WTC11 (cell line): ENCODE measurements around the gene KYNU.

ENCODE experiments used
- CREB1 ChIP-seq: sonication (generic); formaldehyde crosslinking; IDR thresholded peaks from 2 replicates; pipeline ENCODE4 v1.8.0; 2023; ENCODE audit warnings: mild to moderate bottlenecking, missing genetic modification reagents
- GRHL2 ChIP-seq: fragments of 250-450 bp; sonication (Bioruptor Pico); IDR thresholded peaks from 2 replicates; pipeline ENCODE4 v1.8.0; 2022; ENCODE audit warnings: mild to moderate bottlenecking, moderate library complexity; ENCODE audit not compliant: insufficient replicate concordance, severe bottlenecking
- IRF2 ChIP-seq: sonication (generic); formaldehyde crosslinking; IDR thresholded peaks from 2 replicates; pipeline ENCODE4 v1.8.0; 2022; ENCODE audit warnings: low read depth, missing genetic modification reagents, borderline replicate concordance
- NFE2L1 ChIP-seq: sonication (generic); formaldehyde crosslinking; IDR thresholded peaks from 2 replicates; pipeline ENCODE4 v1.8.1; 2023; ENCODE audit warnings: missing genetic modification reagents
- NR3C1 ChIP-seq: sonication (generic); formaldehyde crosslinking; conservative IDR thresholded peaks from 2 replicates; pipeline ENCODE4 v1.8.1; 2023; ENCODE audit warnings: low read depth, mild to moderate bottlenecking, missing genetic modification reagents
- SP1 ChIP-seq: sonication (generic); formaldehyde crosslinking; conservative IDR thresholded peaks from 2 replicates; pipeline ENCODE4 v1.8.1; 2022; ENCODE audit warnings: missing genetic modification reagents
- ZNF121 ChIP-seq: sonication (generic); formaldehyde crosslinking; IDR thresholded peaks from 2 replicates; pipeline ENCODE4 v1.8.0; 2023; ENCODE audit warnings: missing genetic modification reagents
- TF ChIP-seq, protein P1 (sequence below): sonication (generic); formaldehyde crosslinking; IDR thresholded peaks from 2 replicates; pipeline ENCODE4 v1.8.1; 2023; ENCODE audit warnings: mild to moderate bottlenecking, missing genetic modification reagents, borderline replicate concordance
- TF ChIP-seq, protein P2 (sequence below): fragments of 200-600 bp; IDR thresholded peaks from 2 replicates; pipeline ENCODE4 v1.8.0; 2022; ENCODE audit warnings: antibody characterized with exemption
- TF ChIP-seq, protein P3 (sequence below): sonication (generic); formaldehyde crosslinking; IDR thresholded peaks from 2 replicates; pipeline ENCODE4 v1.8.0; 2022; ENCODE audit warnings: mild to moderate bottlenecking, missing genetic modification reagents
- TF ChIP-seq, protein P4 (sequence below): sonication (generic); formaldehyde crosslinking; IDR thresholded peaks from 2 replicates; pipeline ENCODE4 v1.8.0; 2022; ENCODE audit warnings: missing genetic modification reagents
- TF ChIP-seq, protein P5 (sequence below): sonication (generic); formaldehyde crosslinking; IDR thresholded peaks from 2 replicates; pipeline ENCODE4 v1.8.1; 2022; ENCODE audit warnings: mild to moderate bottlenecking, missing genetic modification reagents, moderate library complexity, borderline replicate concordance
- TF ChIP-seq, protein P6 (sequence below): sonication (generic); formaldehyde crosslinking; IDR thresholded peaks from 2 replicates; pipeline ENCODE4 v1.8.1; 2022; ENCODE audit warnings: low read depth, missing genetic modification reagents, borderline replicate concordance
- TF ChIP-seq, protein P7 (sequence below): sonication (generic); formaldehyde crosslinking; IDR thresholded peaks from 2 replicates; pipeline ENCODE4 v1.8.0; 2022; ENCODE audit warnings: mild to moderate bottlenecking, missing genetic modification reagents

DNA sequence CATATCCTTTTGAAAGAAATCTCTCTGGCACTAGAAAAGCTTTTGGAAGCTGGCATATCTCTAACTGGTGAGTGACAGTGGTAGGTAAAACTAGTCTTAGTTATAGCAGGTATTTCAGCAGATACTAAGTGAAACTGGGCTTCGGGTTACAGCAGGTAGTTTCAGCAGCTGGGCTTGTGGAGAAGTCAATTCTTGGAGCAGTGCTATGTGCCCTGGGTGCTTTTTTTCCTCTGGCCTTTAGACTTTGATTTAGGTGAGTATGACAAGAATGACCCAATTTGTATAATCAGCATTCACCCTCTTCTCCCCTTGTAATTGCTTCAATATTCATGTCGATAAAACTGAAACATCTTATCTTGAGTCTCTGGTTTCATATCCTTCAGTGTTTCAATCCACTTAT is 123.1 kb downstream of the KYNU start:
- TF ChIP-seq, protein P1, sequence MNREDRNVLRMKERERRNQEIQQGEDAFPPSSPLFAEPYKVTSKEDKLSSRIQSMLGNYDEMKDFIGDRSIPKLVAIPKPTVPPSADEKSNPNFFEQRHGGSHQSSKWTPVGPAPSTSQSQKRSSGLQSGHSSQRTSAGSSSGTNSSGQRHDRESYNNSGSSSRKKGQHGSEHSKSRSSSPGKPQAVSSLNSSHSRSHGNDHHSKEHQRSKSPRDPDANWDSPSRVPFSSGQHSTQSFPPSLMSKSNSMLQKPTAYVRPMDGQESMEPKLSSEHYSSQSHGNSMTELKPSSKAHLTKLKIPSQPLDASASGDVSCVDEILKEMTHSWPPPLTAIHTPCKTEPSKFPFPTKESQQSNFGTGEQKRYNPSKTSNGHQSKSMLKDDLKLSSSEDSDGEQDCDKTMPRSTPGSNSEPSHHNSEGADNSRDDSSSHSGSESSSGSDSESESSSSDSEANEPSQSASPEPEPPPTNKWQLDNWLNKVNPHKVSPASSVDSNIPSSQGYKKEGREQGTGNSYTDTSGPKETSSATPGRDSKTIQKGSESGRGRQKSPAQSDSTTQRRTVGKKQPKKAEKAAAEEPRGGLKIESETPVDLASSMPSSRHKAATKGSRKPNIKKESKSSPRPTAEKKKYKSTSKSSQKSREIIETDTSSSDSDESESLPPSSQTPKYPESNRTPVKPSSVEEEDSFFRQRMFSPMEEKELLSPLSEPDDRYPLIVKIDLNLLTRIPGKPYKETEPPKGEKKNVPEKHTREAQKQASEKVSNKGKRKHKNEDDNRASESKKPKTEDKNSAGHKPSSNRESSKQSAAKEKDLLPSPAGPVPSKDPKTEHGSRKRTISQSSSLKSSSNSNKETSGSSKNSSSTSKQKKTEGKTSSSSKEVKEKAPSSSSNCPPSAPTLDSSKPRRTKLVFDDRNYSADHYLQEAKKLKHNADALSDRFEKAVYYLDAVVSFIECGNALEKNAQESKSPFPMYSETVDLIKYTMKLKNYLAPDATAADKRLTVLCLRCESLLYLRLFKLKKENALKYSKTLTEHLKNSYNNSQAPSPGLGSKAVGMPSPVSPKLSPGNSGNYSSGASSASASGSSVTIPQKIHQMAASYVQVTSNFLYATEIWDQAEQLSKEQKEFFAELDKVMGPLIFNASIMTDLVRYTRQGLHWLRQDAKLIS: no peak
- TF ChIP-seq NR3C1 (CRISPR knock-in tag): no peak
- TF ChIP-seq, protein P2, sequence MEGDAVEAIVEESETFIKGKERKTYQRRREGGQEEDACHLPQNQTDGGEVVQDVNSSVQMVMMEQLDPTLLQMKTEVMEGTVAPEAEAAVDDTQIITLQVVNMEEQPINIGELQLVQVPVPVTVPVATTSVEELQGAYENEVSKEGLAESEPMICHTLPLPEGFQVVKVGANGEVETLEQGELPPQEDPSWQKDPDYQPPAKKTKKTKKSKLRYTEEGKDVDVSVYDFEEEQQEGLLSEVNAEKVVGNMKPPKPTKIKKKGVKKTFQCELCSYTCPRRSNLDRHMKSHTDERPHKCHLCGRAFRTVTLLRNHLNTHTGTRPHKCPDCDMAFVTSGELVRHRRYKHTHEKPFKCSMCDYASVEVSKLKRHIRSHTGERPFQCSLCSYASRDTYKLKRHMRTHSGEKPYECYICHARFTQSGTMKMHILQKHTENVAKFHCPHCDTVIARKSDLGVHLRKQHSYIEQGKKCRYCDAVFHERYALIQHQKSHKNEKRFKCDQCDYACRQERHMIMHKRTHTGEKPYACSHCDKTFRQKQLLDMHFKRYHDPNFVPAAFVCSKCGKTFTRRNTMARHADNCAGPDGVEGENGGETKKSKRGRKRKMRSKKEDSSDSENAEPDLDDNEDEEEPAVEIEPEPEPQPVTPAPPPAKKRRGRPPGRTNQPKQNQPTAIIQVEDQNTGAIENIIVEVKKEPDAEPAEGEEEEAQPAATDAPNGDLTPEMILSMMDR: no peak
- TF ChIP-seq SP1 (CRISPR knock-in tag): no peak
- TF ChIP-seq, protein P3, sequence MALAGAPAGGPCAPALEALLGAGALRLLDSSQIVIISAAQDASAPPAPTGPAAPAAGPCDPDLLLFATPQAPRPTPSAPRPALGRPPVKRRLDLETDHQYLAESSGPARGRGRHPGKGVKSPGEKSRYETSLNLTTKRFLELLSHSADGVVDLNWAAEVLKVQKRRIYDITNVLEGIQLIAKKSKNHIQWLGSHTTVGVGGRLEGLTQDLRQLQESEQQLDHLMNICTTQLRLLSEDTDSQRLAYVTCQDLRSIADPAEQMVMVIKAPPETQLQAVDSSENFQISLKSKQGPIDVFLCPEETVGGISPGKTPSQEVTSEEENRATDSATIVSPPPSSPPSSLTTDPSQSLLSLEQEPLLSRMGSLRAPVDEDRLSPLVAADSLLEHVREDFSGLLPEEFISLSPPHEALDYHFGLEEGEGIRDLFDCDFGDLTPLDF (CRISPR knock-in tag): no peak
- TF ChIP-seq NFE2L1 (CRISPR knock-in tag): no peak
- TF ChIP-seq GRHL2 (CRISPR knock-in tag): no peak
- TF ChIP-seq, protein P4, sequence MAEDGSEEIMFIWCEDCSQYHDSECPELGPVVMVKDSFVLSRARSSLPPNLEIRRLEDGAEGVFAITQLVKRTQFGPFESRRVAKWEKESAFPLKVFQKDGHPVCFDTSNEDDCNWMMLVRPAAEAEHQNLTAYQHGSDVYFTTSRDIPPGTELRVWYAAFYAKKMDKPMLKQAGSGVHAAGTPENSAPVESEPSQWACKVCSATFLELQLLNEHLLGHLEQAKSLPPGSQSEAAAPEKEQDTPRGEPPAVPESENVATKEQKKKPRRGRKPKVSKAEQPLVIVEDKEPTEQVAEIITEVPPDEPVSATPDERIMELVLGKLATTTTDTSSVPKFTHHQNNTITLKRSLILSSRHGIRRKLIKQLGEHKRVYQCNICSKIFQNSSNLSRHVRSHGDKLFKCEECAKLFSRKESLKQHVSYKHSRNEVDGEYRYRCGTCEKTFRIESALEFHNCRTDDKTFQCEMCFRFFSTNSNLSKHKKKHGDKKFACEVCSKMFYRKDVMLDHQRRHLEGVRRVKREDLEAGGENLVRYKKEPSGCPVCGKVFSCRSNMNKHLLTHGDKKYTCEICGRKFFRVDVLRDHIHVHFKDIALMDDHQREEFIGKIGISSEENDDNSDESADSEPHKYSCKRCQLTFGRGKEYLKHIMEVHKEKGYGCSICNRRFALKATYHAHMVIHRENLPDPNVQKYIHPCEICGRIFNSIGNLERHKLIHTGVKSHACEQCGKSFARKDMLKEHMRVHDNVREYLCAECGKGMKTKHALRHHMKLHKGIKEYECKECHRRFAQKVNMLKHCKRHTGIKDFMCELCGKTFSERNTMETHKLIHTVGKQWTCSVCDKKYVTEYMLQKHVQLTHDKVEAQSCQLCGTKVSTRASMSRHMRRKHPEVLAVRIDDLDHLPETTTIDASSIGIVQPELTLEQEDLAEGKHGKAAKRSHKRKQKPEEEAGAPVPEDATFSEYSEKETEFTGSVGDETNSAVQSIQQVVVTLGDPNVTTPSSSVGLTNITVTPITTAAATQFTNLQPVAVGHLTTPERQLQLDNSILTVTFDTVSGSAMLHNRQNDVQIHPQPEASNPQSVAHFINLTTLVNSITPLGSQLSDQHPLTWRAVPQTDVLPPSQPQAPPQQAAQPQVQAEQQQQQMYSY: no peak
- TF ChIP-seq, protein P5, sequence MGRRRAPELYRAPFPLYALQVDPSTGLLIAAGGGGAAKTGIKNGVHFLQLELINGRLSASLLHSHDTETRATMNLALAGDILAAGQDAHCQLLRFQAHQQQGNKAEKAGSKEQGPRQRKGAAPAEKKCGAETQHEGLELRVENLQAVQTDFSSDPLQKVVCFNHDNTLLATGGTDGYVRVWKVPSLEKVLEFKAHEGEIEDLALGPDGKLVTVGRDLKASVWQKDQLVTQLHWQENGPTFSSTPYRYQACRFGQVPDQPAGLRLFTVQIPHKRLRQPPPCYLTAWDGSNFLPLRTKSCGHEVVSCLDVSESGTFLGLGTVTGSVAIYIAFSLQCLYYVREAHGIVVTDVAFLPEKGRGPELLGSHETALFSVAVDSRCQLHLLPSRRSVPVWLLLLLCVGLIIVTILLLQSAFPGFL (CRISPR knock-in tag): no peak
- TF ChIP-seq IRF2 (CRISPR knock-in tag): no peak
- TF ChIP-seq, protein P6, sequence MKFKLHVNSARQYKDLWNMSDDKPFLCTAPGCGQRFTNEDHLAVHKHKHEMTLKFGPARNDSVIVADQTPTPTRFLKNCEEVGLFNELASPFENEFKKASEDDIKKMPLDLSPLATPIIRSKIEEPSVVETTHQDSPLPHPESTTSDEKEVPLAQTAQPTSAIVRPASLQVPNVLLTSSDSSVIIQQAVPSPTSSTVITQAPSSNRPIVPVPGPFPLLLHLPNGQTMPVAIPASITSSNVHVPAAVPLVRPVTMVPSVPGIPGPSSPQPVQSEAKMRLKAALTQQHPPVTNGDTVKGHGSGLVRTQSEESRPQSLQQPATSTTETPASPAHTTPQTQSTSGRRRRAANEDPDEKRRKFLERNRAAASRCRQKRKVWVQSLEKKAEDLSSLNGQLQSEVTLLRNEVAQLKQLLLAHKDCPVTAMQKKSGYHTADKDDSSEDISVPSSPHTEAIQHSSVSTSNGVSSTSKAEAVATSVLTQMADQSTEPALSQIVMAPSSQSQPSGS (CRISPR knock-in tag): no peak
- TF ChIP-seq, protein P7, sequence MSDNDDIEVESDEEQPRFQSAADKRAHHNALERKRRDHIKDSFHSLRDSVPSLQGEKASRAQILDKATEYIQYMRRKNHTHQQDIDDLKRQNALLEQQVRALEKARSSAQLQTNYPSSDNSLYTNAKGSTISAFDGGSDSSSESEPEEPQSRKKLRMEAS: no peak
- TF ChIP-seq CREB1 (CRISPR knock-in tag): no peak
- TF ChIP-seq ZNF121 (CRISPR knock-in tag): no peak
